GM15510 (cell line): ENCODE results near the gene CATSPERZ.

Source experiments
- POLR2A ChIP-seq: IDR thresholded peaks from 3 replicates; pipeline ENCODE4 v1.6.1; 2011; ENCODE audit warnings: borderline replicate concordance; ENCODE audit not compliant: insufficient read length; ENCODE audit errors: extremely low read depth

Gene CATSPERZ

DNA sequence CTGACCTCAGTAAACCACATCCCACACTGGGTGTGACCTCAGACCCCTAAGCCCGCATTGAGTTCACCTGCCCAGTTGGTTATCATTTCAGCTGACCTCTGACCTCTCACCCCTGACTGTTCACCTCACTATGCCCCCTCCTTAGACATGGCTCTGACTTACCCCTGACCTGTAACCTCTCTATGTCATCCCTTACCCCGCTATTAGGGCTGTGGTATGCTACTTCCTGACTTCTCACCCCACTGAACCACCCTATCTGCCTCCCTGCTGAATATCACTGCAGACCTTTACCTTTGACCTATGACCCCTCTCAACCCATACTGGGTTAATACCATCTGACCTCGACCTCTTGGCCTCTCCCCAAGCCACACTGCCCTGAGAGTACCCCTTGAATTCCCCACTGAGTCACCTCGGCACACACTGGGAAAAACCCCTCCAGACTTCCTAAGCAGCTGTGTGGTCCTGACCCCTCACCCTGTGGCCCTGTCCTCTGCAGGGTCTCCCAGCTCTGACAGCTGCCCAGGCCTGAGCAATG lies 40.6 kb upstream of the CATSPERZ start:
- TF ChIP-seq POLR2A, result no peak

DNA sequence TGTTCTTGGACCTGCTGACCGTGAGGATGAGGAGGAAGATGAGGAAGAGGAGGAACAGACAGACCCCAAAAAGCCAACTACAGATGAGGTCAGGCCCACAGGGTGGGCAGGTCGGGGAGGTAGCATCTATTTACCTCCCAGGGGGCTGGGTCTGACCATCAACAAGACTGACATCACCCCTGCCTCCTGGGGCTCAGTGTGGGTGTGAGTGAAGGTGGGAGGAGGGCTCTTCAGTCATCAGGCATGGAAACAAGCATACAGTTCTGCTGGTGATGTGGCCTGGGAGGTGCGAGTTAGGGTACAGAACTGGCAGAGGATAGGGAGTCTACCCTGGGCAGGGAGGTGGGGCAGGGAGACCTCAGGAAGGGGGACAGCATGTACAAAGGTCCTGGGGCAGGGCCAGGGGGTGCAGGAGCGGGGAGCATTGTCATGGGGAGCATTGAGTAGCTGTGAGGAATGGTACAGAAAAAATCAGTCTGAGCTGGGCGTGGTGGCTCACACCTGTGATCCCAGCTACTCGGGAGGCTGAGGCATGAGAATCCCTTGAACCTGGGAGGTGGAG lies 39.9 kb upstream of the CATSPERZ start:
- TF ChIP-seq POLR2A, result no peak

- no peak for TF ChIP-seq POLR2A
Observed at GRCh38 chr11:64261556-64262080, 38.5 kb upstream of the CATSPERZ start.

DNA sequence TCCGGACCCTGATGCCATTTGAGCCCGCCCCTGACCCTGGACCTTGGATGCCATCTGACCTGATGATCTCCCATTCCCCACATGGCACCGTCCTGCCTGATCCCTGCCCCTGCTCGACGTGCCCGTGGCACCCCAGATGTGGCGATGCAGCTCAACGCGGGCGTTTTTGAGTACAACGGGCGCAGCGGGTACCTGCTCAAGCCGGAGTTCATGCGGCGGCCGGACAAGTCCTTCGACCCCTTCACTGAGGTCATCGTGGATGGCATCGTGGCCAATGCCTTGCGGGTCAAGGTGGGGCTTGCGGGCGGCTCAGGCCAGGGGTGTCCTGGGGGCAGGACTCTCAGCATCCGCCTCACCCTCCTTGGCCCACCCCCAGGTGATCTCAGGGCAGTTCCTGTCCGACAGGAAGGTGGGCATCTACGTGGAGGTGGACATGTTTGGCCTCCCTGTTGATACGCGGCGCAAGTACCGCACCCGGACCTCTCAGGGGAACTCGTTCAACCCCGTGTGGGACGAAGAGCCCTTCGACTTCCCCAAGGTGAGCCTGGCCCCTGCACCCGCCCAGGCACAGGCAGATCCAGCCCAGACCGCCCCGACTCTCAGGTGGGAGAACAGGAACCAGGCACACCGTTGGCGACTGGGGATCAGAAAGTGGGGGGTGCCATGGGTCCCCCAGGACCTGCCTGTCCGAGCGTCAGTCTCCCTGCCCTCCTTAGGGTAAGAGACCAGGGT lies 37.7 kb upstream of the CATSPERZ start:
- TF ChIP-seq POLR2A, result no peak

DNA sequence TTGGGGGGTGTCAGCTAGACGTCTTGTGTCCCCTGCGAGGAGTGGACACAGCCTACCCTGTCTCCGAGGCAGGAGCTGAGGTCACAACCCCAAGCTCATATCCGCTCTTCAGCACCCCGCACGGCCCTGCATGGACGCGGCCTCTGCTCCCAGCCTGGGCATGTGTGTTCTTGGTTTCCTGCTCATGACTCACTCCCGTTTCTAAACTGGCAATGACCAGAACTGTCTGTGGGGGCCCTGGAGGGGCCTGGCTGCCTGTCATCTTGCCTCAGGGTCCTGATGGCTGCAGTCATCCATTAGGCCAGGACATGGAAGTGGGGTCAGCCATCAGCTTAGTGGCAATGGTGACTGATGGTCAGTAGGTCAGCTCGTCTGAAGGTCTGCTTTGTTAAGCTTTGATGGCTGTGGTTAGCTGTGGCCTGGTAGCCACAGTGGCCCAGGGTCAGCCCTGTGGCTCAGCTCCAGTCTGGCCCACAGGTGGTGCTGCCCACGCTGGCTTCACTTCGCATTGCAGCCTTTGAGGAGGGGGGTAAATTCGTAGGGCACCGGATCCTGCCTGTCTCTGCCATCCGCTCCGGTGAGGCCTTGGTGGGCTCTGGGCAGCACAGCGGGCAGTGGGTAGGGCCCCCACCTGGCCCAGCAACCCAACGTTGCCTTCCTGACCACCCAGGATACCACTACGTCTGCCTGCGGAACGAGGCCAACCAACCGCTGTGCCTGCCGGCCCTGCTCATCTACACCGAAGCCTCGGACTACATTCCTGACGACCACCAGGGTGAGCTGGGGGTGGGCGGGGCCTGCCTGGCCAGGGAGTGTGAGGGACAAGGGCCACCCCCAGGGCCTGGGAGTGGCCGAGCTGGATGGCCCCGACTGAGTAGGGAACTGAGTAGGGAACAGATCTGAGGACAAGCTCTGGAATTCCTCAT lies 36.9 kb upstream of the CATSPERZ start:
- no peak for TF ChIP-seq POLR2A

GRCh38 chr11:64263947-64264317 lies 36.2 kb upstream of the CATSPERZ start:
- no peak for TF ChIP-seq POLR2A

DNA sequence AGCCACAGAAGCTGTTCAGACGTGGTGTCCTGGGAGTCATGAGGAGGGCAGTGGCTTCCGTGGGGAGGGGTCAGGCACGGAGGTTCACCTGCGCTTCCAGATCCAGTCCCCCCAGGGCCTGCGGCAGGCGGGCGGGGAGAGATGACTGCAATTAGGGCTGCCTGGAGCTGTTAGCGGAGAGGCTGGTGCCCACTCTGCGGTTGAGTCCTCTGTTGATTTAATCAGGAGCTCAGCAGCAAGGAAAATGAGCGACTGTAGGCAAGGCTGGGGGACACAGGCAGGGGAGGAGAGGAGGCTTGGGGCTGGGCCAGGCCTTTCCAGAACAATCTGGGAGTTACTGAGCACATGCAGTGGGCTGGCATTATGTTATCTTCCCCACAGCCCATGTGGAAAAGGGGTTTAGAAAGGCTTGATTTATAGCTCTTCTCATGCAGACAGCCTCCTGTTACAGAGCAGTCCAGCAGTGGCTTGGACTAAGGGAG lies 35.7 kb upstream of the CATSPERZ start:
- no peak for TF ChIP-seq POLR2A

DNA sequence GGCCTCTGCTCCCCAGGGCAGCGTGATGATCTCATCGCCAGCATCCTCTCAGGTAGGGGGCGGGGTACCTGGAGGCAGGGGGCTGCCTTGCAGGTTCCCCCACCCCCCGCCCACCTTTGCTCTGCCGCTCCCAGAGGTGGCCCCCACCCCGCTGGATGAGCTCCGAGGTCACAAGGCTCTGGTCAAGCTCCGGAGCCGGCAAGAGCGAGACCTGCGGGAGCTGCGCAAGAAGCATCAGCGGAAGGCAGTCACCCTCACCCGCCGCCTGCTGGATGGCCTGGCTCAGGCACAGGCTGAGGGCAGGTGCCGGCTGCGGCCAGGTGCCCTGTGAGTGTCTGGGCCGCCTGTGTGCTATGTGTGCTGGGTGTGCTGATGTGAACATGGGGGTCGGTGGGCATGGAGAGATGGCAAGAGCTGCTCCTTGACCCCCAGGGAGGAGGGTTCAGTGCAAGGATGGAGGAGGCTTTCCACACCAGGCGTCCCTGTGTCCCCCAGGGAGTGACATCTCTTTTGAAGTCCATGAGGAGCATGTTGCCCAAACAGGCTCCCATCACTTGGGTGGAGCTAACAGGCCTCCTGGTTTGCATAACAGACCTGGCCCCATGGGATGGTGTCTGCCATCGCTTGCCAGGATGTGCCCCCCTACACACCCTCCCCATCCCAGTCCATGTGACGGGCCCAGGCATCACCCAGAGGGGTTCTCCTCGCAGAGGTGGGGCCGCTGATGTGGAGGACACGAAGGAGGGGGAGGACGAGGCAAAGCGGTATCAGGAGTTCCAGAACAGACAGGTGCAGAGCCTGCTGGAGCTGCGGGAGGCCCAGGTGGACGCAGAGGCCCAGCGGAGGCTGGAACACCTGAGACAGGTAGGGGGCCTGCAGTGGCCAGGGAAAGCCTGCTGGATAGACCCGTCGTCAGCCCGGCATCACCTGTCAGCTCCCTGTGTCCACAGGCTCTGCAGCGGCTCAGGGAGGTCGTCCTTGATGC lies 34.7 kb upstream of the CATSPERZ start:
- TF ChIP-seq POLR2A, result no peak

DNA sequence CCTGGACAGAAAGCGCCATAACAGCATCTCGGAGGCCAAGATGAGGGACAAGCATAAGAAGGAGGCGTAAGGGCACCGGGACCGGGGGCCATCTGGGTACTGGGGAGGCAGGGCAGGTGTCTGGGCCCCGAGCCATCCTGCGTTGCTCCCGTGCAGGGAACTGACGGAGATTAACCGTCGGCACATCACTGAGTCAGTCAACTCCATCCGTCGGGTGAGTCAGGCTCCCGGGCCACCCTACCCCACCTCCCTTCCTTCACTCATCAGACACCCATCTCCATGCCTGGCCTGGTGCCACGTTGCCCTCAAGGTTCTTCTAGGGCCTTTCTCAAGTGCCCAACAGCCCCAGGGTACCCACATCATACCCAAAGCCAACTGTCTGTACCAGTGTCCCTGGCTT lies 33.8 kb upstream of the CATSPERZ start:
- no peak for TF ChIP-seq POLR2A

GRCh38 chr11:64267207-64267945 lies 32.8 kb upstream of the CATSPERZ start:
- TF ChIP-seq POLR2A, result no peak

- no peak for TF ChIP-seq POLR2A
Observed at GRCh38 chr11:64268025-64268892, 31.9 kb upstream of the CATSPERZ start.

DNA sequence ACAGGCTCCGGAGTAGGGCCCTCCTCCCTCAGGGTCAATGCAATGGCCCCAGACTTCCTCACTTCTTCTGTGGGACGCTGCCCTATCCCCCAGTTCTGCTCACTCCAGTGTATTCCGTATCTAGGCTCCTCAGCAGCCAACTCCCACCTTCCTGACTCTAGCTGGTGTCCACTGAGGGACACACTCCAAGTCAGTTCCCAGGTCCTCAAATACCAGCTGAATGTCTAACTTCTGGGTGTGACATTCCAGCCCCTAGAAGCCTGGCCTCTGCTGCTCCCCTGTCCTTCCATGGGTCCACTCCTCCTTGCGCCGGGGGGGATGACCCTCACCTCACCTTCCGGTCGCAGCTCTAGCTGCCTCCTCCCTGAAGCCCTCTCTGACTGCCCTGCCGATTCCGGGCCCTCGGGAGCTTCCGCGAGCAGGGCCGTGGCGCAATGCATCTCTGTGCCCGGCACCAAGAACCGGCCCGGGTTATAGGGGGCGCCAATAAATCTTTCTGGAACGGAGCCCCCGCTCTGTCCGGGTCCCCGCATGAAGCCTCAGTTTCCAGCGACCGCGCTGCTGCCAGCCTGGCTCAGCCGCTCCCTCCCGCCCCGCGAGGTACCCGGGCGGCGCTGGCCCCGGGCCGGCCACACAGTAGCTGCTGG lies 31.1 kb upstream of the CATSPERZ start:
- TF ChIP-seq POLR2A, result no peak
